HG03066 (cell line): ENCODE data around the gene VWA3A.
"Not testable (repeated sequence)": the region's sequence is repeated elsewhere in the genome, so short reads cannot be mapped to it uniquely, and the experiment has no call there.

Experiments used
- ATAC-seq: cut with Tn5 transposase; IDR thresholded peaks from one replicate; pipeline ENCODE4 v1.9.1; 2021; ENCODE audit warnings: low read depth; ENCODE audit not compliant: unreplicated experiment

Gene VWA3A

DNA sequence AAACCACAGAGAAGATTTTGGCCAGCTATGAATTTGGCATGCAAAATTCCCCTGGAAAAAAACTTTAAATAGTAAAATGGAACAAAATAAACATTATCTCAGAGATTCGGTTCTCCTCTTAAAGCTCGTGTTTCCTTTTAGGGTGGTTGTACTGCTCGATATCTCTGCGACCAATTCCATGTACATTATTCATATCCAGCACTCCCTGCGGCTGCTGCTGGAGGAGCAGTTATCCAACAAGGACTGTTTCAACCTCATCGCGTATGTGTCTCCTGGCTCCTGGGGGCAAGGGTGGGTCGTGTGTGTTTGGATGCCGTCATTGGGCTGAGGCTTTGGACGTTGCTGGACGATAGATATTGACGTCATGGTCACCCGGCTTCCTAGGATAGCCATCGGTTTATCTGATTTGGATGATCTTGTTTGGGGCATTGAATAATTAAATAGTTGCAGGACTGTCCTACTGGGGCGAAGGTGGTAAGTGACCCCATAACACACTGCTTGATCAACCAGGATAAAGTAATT is 33.8 kb downstream of the VWA3A start:
- ATAC-seq = no peak

DNA sequence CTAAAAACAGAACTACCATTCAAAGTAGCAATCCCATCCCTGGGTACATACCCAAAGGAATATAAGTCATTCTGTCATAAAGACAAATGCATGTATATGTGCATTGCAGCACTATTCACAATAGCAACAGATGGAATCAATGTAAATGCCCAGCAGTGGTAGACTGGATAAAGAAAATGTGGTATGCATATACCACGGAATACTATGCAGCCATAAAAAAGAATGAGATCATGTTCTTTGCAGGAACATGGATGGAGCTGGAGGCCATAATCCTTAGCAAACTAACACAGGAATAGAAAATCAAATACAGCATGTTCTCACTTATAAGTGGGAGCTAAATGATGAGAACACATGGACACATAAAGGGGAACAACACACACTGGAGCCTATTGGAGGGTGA is 36.2 kb downstream of the VWA3A start:
- not testable (repeated sequence) for ATAC-seq

DNA sequence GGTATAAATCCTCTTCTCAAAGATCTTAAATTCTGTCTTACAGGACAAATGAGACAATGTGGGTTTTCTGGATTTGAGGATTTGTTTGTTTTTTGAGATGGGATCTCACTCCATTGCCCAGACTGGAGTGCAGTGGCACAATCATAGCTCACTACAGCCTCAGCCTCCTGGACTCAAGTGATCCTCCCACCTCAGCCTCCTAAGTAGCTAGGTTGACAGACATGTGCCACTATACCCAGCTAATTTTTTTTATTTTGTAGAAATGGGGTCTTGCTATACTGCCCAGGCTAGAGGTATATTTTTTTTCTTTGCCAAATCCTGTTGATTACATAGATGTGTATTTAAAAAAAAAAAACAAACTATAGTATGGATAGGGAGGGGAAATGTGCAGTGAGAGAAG is 38.2 kb downstream of the VWA3A start:
- no peak for ATAC-seq

DNA sequence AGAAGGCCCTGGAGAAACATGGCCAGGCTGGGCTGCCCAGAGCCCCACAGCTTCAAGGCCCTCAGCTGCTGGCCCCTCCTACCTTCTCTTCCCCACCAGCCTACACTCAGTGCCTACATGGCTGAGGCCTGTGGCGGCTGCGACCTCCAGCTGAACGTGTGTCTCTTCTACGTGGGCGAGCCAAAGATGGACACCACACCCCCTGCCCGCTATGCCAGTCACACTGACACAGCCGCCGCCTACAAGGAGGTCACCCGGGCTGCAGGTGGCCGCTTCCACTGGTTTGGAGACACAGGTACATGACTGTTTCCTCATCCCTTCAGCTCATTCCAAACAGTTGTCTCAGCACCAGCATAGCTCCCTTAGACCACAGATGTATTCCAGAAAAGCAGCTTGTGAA is 40.5 kb downstream of the VWA3A start:
- no peak for ATAC-seq

DNA sequence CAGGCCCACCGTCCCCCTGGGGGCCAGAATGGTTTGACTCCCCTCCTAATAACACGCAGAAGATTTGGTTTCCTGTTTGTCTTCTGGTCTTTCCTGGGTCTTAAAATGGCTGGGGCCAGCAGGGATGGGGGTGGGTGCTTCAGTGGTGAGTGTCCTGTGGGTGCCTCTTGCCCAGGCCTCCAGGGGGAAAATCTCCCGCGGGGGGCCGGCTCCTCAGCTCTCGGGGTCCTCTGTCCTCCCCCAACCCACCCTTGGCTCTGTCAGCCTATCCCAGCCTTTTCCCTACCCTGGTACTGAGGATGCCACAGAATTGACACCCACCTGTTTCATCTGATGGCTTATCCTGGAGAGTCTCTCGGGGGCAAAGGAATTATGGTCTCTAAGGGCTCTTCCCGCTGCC is 46.1 kb downstream of the VWA3A start:
- no peak for ATAC-seq

DNA sequence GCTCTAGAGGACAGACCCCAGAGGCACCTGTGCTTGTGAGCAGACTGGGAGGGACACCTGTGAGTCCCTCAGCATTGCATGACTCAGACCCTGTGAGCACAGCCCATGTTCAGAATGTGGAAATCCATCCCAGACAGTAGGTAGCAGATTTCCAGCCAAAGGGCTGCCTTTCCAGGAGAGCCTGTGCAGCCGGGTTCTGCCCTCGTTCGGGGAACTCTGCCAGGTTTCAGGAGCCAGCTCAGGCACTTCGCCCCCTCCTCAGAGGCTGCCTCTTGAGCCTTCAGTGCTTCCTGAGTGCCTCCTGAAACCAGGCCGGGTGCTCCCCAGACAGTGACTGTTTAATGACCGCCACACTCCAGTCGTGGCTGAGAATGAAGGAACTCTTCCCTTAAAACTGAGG is 46.7 kb downstream of the VWA3A start:
- no peak for ATAC-seq

DNA sequence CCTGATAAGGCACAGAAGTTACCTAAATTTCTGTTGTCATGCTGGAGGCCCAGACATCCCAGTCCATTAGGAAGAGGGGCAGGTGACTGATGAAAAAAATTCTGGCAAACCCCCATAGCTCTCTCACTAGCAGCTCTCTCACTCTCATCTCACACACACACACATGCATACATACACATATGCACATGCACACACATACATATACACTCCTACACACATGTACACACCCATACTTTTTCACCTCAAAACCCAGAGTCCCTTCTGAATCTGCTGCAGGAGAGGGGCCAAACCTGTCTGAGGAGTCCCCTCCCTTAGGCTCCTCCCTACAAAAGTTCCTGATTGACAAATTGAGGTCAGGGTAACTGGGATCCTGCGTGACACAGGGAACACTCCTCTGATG is 47.4 kb downstream of the VWA3A start:
- no peak for ATAC-seq

DNA sequence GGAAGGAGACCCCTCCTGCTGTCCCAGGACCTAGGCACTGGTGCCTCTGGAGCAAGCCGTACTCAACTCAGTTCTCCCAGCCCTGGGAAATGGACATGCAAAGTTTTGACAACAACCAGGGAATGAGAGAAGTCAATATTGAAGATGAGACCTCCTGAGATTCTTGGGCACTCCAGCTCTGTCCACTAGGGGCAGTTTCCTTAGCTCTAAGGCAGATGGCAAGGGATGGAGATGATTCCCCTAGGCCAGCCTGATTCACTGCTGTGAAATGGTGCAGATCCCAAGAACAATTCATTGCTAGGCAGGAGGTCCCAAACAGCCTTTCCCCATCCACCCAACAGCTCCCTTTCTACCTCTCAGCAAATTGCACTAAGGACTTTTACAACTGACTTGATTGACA is 49.4 kb downstream of the VWA3A start:
- ATAC-seq = no peak

DNA sequence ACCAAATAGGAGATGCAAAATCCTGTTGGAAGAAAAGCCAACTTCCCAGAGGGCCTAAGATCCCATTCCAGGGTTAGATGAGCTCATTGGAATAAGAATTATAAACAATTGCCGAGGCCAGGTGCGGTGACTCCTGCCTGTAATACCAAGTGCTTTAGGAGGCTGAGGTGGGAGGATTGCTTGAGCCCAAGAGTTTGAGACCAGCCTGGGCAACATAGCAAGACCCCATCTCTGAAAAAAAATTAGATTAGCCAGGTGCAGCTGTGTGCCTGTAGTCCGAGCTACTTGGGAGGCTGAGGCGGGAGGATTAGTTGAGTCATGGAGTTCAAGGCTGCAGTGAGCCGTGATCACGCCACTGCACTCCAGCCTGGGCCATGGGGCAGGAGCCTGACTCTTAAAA is 52.2 kb downstream of the VWA3A start:
- no peak for ATAC-seq

DNA sequence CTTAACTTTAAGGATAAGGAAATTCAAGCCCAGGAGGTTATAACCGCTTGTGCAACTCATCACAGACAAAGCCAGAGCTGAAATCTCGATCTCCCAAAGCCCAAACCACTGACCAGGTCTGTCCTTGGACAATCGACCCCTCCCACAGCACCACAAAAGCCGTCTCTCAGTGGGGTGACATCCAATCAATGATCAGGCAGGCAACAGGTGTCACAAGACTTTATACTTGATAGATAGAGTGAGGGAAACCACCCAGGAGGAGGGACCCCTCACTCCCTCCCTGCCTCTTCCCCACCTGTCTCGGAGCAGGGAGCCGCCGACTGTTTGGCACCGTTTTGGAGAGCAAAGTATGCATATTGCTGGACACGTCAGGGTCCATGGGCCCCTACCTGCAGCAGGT is 55.5 kb downstream of the VWA3A start:
- no peak for ATAC-seq

DNA sequence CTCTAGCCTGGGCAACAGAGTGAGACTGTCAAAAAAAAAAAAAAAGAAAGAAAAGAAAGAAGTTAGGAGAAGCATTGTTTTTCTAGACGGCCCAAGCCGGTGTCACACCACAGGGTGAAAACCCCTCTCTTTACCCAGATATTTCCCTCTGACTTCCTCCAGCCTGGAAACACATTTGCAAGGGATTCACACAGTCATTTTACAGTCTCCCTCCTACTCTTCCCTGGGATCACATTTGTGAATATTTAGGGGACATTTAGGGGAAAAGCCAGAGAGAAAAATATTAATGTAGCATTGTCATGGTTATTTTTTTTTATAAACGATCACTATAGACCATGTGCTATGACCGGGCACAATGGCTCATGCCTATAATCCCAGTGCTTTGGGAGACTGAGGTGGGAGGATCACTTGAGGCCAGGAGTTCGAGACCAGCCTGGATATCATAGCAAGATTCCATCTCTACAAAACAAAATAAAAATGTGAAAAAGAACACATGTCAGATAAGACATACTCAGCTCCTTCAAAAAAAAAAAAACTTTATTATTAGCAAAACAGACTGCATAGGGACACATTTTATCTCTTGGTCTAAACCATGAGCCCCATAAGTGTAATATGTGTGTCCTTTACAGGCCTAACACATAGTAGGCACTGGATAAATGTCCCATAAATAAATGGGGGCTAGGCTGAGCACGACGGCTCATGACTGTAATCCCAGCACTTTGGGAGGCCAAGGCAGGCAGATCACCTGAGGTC is 59.1 kb downstream of the VWA3A start:
- ATAC-seq = no peak

DNA sequence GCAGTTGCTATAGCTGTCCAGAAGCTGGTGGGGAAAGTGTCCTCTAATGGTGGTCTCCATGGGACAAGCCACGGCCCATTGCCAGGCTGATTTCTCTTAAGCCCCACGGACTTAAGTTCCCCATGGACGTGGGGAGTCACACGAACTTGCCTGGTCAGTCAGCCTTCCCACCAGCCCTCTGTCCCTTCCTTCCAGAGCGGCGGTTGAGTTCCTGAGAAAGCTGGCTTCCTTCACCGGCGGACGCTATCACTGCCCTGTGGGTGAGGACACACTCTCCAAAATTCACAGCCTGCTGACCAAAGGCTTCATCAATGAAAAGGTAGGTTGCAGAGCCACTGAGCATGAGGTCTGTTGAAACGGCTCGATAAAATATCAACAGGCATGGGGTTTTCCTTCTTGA is 60.0 kb downstream of the VWA3A start:
- ATAC-seq = no peak

DNA sequence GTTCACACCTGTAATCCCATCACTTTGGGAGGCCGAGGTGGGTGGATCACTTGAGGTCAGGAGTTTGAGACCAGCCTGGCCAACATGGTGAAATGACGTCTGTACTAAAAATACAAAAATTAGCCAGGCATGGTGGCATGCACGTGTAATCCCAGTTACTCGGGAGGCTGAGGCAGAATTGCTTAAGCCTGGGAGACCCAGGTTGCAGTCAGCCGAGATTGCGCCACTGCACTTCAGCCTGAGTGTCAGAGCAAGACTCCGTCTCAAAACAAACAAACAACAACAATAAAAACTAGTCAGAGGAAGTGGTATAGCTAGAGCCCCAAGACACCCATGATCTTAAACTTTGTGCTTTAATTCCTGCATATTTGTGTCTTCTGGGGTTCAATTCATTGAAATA is 60.7 kb downstream of the VWA3A start:
- ATAC-seq = not testable (repeated sequence)

DNA sequence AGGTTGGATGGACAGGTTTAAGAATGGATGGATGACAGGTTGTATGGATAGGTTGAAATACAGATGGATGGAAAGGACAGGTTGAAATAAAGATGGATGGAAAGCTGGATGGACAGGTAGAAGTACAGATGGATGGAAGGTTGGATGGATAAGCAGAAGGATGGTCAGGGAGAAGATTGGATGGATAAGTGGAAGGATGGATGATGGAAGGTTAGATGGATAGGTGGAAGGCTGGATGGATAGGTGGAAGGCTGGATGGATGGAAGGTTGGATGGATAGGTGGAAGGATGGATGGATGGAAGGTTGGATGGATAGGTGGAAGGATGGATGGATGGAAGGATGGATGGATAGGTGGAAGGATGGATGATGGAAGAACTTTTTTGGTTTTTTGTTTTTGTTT is 69.1 kb downstream of the VWA3A start:
- no peak for ATAC-seq

DNA sequence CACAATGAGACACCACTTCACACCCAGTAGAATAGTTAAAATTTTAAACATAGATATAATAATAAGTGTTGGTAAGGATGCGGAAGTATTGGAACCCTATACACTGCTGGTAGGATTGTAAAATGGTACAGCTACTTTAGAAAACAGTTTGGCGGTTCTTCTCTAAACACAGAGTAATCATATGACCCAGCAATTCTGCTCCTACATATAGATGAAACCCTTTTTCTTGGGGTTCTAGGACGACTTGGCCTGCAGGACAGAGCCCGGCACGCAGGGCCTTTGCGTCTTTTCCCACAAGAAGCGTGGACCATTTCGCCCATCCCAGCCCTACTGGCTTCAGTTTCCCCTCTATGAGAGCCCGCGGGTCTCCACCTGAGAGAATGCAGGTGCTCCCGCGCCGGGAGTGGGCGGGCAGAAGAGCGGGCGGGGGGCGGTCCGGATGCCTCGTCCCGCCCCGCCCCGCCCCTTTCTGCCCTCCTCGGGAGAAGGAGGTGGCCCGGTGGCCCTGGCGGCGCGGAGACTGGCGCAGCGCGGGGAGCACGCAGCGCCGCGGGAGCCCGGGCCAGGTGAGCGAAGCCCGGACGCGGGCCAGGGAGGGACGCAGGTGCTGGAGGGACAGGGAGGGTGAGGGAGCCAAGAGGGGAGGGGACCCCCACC is 69.8 kb downstream of the VWA3A start, which contains the start of gene SDR42E2:
Gene SDR42E2 (plus strand): TSS at position 508 of the 657 bp plus-strand sequence. CDS start 3,077 bp downstream, outside the sequence.
- no peak for ATAC-seq

DNA sequence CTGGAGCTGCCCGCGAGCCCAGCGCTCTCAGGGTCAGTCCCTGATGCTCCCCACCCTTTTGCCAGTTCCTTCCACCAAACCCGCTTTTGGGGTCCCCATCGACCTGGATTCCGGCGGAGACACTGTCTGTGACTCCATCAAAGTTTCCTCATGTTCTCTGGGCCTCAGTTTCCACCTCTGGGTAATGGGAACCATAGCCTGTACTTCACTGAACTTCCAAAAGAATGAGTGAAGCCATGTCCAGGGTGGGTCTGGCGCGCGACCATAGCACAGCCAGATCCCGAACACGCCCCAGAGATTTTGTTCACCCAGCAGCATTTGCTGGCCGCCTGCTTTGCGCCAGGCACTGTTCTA is 70.3 kb downstream of the VWA3A start:
- ATAC-seq = no peak

DNA sequence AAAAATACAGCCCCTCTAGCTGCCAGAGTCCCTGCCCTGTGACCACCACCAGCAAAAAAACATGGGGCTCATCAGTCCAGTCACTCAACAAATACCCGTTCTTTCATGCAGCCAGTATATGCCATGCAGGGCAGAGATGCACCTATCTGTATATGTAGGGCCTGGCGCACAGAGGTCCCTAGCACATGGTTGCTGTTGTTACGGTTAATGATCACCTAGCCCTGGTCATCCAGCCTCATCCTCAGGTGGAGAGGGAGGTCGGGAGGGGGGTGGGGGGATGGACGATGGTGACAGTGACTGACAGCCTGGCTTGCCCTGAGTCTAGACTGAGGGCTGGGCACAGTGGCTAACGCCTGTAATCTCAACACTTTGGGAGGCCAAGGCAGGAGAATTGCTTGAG is 71.5 kb downstream of the VWA3A start:
- no peak for ATAC-seq

DNA sequence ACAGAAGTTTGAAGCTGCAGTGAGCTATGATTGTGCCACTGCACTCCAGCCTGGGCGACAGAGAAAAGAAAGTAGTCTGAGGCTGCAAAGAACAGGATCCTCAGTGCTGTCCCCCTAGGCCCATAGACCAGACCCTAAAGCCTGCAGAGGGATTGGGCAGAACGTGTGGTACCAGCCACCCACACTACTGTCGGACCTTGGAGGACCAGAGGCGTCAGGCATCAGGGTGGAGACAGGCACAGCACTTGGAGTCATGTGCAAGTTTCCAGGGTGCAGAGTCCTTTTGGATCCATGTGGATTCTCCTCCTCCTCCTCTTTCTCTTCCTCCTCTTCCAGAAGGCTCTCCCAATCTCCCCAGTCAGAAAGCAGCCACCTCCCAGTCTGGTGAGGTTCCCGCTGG is 72.1 kb downstream of the VWA3A start:
- ATAC-seq = no peak

DNA sequence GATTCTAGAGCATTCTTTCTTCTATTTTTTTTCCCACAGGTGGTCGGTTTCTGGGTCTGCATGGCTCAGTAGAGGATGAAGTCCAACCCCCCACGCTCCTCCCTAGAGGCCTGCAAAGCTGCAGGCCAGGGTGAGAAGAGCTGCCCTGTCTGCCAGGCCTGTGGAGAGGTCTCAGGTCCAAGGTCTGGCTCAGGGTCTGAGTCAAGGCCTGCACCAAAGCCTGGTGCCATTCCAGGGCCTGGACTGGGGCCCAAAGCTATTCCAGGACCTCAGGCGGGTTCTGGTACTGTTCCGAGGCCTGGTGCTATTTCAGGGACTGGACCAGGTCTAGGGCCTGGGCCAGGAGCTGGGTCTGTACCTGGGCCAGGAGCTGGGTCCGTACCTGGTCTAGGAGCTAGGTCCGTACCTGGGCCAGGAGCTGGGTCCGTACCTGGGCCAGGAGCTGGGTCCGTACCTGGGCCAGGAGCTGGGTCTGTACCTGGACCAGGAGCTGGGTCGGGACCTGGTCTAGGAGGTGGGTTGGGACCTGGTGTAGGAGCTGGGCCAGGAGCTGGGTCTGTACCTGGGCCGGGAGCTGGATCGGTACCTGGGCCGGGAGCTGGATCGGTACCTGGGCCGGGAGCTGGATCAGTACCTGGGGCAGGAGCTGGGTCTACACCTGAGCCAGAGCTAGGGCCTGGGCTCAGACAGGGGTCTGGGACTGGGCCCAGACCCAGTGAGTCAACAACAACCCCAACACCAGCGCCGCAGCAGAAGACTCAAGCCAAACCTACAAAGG is 73.4 kb downstream of the VWA3A start:
- ATAC-seq = no peak

DNA sequence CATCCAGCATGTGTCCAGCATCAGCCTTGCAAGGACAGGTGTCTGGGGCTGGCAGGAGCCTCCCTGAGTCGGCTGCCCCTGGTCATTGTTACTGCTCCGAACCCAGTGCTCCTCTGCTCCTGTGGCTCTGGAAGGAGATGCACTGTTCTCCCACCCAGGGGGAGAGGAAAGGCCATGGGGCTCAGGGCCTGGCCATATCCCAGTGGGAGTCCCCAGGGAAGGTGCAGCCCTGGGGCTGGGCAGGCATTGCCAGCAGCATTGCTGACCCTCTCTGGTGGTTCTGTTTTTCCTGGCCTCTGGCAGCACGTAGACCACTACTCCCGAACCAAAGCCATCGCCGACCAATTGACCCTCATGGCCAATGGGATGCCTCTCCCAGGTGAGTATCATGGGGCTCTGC is 79.6 kb downstream of the VWA3A start:
- ATAC-seq = no peak

DNA sequence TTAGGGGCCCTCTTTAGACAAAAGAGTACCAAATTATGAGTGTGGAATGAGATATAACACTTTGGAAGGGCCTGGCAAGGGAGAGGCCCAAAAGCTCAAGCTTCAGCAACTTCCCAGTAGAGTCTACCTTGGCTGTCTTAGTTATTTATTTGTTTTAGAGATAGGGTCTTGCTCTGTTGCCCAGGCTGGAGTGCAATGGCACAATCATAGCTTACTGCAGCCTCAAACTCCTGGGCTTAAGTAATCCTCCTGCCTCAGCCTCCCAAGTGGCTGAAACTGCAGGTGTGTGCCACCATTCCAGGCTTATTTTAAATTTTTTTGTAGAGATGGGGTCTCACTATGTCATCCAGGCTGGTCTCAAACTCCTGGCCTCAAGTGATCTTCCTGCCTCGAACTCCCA is 80.3 kb downstream of the VWA3A start:
- ATAC-seq = not testable (repeated sequence)
